ENCODE data around the gene FHOD1. TPM values are rescaled to one million over a fixed set of nuclear protein-coding genes. Genes with fewer than 3 reads are reported as not detected.

FHOD1 gene
- total and polyA plus RNA-seq, 2 of the 13 experiments (the other 11 are each of a cell fraction or from before 2014, with no cell fraction given): 20.0 to 20.8 TPM

DNA sequence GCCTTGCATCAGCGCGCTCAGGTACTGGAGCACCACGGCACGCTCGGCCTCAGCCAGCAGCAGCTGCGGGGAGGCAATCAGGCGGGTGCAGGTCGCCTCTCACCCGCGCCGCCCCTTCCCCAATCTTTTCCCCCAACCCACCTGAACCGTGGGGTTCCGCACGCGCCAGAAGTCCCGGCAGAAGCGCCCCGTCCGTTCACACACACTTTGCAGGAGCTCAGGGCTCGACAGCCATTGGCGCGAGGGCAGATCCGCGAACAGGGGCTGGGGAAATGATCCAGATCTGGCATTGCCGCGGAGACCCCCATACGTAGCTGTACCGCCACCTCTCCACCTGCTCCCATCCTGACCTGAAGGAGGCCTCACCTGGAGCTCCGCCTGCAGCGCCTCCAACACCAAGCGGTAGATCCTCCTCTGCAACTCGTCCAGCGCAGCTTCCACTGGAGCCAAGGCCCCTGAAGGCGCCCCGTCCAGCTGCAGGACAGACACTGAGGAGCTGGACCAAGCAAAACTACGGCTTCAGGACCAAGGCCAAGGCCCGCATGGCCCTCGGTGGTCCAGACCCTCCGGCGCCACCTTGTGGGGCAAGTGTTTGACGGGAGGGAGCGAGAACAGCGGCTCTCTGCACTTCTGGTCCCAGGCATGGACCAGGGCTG, 62.2 kb downstream of the FHOD1 start (continued):
- TF ChIP-seq ZBTB3 (CRISPR knock-in tag; IDR thresholded peaks at IDR 0.05; ENCODE audit: borderline replicate concordance, low read depth) (no peak), TCF12 (IDR thresholded peaks at IDR 0.05) (no peak), TCF12 (CRISPR knock-in tag; IDR thresholded peaks at IDR 0.05) (peak; percentile 64; the same call in 1 of the 2 replicates), ZNF337 (CRISPR knock-in tag; IDR thresholded peaks at IDR 0.05; ENCODE audit: borderline replicate concordance, low read depth) (no peak), RARA (CRISPR knock-in tag; IDR thresholded peaks at IDR 0.05) (peak; percentile 82), ZNF841 (CRISPR knock-in tag; IDR thresholded peaks at IDR 0.05; ENCODE audit: borderline replicate concordance) (no peak; the same call in 1 of the 2 replicates), NCOA2 (CRISPR knock-in tag; IDR thresholded peaks at IDR 0.05) (peak; percentile 64; the same call in 1 of the 2 replicates), U2AF2 (IDR thresholded peaks at IDR 0.05; ENCODE audit: low read depth, low read length) (no peak), GTF3A (CRISPR knock-in tag; conservative IDR thresholded peaks at IDR 0.05) (no peak), SRSF4 (IDR thresholded peaks at IDR 0.05; ENCODE audit: low read depth, low read length, poor library complexity, severe bottlenecking) (no peak), ZNF556 (CRISPR knock-in tag; IDR thresholded peaks at IDR 0.05; ENCODE audit: borderline replicate concordance) (no peak), DNMT3B (CRISPR knock-in tag; conservative IDR thresholded peaks at IDR 0.05) (no peak), ZNF605 (CRISPR knock-in tag; IDR thresholded peaks at IDR 0.05) (peak; percentile 81; the same call in 1 of the 2 replicates), SP4 (CRISPR knock-in tag; IDR thresholded peaks at IDR 0.05) (peak; percentile 78), HDAC6 (IDR thresholded peaks at IDR 0.05; ENCODE audit: low read depth, low read length) (no peak)
- TF ChIP-seq, protein P1, sequence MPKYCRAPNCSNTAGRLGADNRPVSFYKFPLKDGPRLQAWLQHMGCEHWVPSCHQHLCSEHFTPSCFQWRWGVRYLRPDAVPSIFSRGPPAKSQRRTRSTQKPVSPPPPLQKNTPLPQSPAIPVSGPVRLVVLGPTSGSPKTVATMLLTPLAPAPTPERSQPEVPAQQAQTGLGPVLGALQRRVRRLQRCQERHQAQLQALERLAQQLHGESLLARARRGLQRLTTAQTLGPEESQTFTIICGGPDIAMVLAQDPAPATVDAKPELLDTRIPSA (CRISPR knock-in tag; IDR thresholded peaks at IDR 0.05; ENCODE audit: borderline replicate concordance): no peak
- TF ChIP-seq, protein P2, sequence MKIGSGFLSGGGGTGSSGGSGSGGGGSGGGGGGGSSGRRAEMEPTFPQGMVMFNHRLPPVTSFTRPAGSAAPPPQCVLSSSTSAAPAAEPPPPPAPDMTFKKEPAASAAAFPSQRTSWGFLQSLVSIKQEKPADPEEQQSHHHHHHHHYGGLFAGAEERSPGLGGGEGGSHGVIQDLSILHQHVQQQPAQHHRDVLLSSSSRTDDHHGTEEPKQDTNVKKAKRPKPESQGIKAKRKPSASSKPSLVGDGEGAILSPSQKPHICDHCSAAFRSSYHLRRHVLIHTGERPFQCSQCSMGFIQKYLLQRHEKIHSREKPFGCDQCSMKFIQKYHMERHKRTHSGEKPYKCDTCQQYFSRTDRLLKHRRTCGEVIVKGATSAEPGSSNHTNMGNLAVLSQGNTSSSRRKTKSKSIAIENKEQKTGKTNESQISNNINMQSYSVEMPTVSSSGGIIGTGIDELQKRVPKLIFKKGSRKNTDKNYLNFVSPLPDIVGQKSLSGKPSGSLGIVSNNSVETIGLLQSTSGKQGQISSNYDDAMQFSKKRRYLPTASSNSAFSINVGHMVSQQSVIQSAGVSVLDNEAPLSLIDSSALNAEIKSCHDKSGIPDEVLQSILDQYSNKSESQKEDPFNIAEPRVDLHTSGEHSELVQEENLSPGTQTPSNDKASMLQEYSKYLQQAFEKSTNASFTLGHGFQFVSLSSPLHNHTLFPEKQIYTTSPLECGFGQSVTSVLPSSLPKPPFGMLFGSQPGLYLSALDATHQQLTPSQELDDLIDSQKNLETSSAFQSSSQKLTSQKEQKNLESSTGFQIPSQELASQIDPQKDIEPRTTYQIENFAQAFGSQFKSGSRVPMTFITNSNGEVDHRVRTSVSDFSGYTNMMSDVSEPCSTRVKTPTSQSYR (CRISPR knock-in tag; IDR thresholded peaks at IDR 0.05; ENCODE audit: borderline replicate concordance): peak; percentile 68
- TF ChIP-seq, protein P3, sequence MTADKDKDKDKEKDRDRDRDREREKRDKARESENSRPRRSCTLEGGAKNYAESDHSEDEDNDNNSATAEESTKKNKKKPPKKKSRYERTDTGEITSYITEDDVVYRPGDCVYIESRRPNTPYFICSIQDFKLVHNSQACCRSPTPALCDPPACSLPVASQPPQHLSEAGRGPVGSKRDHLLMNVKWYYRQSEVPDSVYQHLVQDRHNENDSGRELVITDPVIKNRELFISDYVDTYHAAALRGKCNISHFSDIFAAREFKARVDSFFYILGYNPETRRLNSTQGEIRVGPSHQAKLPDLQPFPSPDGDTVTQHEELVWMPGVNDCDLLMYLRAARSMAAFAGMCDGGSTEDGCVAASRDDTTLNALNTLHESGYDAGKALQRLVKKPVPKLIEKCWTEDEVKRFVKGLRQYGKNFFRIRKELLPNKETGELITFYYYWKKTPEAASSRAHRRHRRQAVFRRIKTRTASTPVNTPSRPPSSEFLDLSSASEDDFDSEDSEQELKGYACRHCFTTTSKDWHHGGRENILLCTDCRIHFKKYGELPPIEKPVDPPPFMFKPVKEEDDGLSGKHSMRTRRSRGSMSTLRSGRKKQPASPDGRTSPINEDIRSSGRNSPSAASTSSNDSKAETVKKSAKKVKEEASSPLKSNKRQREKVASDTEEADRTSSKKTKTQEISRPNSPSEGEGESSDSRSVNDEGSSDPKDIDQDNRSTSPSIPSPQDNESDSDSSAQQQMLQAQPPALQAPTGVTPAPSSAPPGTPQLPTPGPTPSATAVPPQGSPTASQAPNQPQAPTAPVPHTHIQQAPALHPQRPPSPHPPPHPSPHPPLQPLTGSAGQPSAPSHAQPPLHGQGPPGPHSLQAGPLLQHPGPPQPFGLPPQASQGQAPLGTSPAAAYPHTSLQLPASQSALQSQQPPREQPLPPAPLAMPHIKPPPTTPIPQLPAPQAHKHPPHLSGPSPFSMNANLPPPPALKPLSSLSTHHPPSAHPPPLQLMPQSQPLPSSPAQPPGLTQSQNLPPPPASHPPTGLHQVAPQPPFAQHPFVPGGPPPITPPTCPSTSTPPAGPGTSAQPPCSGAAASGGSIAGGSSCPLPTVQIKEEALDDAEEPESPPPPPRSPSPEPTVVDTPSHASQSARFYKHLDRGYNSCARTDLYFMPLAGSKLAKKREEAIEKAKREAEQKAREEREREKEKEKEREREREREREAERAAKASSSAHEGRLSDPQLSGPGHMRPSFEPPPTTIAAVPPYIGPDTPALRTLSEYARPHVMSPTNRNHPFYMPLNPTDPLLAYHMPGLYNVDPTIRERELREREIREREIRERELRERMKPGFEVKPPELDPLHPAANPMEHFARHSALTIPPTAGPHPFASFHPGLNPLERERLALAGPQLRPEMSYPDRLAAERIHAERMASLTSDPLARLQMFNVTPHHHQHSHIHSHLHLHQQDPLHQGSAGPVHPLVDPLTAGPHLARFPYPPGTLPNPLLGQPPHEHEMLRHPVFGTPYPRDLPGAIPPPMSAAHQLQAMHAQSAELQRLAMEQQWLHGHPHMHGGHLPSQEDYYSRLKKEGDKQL (CRISPR knock-in tag; IDR thresholded peaks at IDR 0.05; ENCODE audit: low read depth): 0 out of 2 replicates have a peak, but pooled peaks have one; percentile 26
- TF ChIP-seq, protein P4, sequence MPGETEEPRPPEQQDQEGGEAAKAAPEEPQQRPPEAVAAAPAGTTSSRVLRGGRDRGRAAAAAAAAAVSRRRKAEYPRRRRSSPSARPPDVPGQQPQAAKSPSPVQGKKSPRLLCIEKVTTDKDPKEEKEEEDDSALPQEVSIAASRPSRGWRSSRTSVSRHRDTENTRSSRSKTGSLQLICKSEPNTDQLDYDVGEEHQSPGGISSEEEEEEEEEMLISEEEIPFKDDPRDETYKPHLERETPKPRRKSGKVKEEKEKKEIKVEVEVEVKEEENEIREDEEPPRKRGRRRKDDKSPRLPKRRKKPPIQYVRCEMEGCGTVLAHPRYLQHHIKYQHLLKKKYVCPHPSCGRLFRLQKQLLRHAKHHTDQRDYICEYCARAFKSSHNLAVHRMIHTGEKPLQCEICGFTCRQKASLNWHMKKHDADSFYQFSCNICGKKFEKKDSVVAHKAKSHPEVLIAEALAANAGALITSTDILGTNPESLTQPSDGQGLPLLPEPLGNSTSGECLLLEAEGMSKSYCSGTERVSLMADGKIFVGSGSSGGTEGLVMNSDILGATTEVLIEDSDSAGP (CRISPR knock-in tag; IDR thresholded peaks at IDR 0.05; ENCODE audit: borderline replicate concordance): peak; percentile 87
